Lower leg skin (tissue), 3 donors: ENCODE data around the gene LMNTD1.

Experiments used
- CTCF ChIP-seq, 3 donors: fragments of 450-650 bp; IDR thresholded peaks; one replicate each; pipeline ENCODE4 v1.5.1; 2016; ENCODE audit warnings: antibody characterized with exemption in 3 of 3, mild to moderate bottlenecking in 3 of 3, moderate library complexity in 2 of 3
- POLR2A ChIP-seq, 2 donors: fragments of 450-650 bp; IDR thresholded peaks; one replicate each; pipeline ENCODE4 v1.6.1; 2016 to 2017; ENCODE audit warnings: antibody characterized with exemption in 2 of 2, mild to moderate bottlenecking in 1 of 2, moderate library complexity in 1 of 2

- TF ChIP-seq CTCF (IDR thresholded peaks at IDR 0.05) (no peak), POLR2A (IDR thresholded peaks at IDR 0.05) (no peak)
Measured at GRCh38 chr12:25598956-25599355, 45.9 kb upstream of the LMNTD1 start.
